Measurements from ENCODE around the gene CHID1.

The CHID1 gene

GRCh38 chr11:932435-932834 lies 21.8 kb upstream of the CHID1 start:
- DNase-seq = no peak

GRCh38 chr11:931385-931784 lies 20.8 kb upstream of the CHID1 start:
- DNase-seq = no peak

GRCh38 chr11:929405-929804 lies 18.8 kb upstream of the CHID1 start:
- no peak for DNase-seq

- no peak for DNase-seq
Measured at GRCh38 chr11:928786-929185, 18.2 kb upstream of the CHID1 start.

DNA sequence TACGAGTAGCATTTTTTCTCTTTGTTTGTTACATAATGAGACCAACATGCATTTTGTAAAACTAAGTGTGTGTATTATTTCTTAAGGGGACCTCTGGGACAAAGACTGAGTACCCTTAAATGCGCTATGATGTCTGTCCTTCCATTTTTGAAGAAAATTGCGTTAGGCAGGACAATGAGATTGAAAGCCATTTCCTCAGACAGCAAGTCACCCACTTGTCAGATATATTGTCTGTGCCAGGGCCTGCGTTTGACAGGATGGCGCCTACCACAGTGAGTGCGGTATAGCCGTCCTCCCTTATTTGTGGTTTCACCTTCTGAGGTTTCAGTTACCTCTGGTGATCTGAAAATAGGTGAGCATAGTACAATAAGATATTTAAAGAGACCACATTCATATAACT lies 17.3 kb upstream of the CHID1 start:
- peak; percentile 66 for DNase-seq

DNA sequence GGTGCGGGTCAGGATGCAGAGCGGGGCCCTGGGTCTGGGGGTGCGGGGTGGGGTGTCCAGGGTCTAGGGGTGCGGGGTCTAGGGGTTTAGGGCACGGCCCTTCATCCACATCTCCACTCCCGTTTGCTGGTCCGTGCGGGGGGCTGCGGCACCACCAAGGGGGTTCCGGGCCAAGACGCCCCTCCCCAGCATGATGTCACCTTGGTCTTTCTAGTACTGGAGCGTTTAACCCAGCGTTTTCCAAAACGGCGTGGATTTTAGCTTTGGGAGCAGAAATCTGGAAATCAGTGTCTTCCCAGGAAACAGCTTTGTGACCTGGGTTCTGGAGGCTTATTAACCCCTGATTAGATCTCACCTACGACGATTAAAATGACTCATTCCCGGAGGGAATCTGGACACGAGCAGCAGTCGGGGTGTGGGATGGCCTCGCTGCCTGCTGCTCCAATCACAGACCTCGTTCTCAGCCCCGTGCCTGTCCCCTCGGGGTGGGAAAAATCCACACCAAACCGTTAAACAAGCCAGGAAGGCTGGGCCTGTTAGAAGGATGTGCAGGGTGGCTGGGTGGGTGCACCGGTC lies 15.8 kb upstream of the CHID1 start:
- peak; percentile 22 for DNase-seq

- peak; percentile 96 for DNase-seq
Measured at GRCh38 chr11:925496-926301, 15.1 kb upstream of the CHID1 start, which contains the start of gene AP2A2. AP2A2 (plus strand) TSS chr11:925870; CDS start chr11:926022, 152 bp downstream.

- no peak for DNase-seq
Measured at GRCh38 chr11:925158-925495, 14.5 kb upstream of the CHID1 start.

DNA sequence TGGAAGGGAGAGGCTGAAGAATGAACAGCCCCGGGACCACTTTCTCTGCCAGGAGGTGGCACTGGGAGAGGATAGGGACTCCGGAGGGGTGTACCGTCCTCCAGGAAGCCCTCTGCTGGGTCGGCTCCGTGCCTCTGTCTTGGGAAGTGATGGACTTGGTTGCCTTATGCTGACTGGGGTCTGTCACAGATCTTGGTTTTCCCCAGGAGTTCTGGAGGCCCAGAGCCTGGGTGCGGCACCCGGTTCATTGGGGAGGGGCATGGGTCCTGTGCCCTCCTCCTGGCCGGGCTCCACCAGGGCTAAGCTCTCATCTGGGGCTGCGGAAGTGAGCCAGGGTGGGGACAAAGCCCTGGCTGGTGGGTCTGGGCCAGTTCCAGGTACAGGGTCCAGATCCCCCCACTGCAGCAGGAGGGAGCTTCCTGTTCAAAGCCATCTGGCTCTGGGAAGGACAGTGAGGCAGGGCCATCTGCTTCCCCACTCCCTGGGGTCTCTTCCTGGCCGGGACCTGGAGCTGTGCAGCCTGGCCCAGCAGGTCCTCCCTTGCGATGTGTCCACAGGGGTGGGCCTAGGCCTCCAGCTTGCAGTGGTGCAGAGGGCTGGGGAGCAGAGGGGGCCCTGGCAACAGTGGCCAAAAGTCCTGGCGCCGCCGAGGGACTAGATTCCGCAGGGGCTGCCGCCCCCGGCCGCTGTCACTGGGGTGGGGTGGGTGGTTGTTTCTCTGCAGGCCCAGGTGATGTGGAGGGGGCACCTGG lies 14.0 kb upstream of the CHID1 start:
- no peak for DNase-seq

- no peak for DNase-seq
Measured at GRCh38 chr11:923691-924405, 13.2 kb upstream of the CHID1 start.

GRCh38 chr11:921921-922678 lies 11.5 kb upstream of the CHID1 start:
- no peak for DNase-seq

GRCh38 chr11:917426-917825 lies 6.8 kb upstream of the CHID1 start:
- DNase-seq = no peak

DNA sequence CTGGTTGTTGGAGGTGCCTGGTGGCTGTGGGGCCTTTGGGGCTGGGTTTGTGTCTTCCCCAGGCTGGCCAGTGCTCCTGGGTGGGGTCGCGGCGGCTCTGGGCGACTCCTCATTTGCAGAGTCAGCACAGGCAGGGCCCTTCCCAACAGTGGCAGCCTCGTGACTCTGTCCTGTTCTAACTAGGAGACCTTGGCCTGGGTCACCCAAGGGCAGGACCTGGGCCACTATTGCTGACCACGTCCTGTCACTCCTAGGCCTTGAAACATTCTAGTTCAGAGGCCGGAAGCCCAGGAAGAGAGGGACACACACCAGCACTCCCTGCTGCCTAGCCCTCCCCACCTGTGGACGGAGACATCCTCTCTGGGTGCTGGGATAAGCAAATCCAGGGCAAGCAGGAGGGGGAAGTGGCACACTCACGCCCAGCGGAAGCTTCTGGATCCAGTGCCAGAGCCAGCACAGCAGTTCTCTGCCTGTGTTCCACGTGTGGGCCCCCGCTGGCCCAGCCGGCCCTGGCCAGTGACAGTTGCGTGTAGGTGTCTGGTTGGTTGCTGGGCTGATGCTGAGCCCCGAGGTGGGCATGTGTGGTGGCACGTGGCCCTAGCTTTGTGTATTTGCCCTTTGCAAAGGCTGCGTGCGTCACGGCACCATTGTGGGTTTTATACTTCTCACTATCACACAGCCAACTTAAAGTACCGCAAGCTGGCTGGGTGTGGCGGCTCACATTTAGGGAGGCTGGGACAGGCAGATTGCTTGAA lies 4.3 kb upstream of the CHID1 start:
- DNase-seq = no peak

DNA sequence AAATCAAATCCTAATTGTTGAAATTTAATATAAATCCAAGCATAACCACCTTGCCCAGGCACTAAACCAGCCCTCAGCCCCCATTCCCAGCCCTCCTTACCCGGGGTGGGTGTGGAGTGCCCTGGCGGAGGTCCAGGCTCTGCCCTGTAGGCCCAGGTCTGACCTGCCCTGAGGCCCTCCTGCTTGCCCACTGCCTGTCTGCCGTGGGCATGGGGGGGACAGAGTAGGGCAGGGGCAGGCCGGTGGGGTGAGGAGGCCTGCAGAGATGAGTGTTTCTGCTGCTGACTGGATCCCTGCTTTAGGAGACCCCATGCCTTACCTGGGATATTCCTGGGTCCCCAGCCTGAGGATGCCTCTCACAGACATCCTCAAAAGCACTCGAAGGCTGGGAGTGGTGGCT lies 3.6 kb upstream of the CHID1 start:
- no peak for DNase-seq

DNA sequence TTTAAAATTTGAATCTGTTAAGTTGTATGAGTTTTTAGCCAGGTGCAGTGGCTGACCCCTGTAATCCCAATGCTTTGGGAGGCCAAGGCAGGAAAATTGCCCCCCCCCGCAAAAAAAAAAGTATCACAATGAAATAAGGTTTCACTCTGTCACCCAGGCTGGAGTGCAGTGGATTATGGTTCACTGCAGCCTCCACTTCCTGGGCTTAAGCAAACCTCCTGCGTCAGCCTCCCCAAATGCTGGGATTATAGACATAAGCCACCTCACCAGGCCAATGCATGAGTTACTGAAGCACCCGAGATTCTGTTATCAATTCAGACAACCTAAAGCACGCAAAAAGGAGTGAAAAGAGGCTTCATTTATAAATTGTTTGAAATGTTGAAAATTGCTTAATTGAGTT lies 2.4 kb upstream of the CHID1 start:
- no peak for DNase-seq

GRCh38 chr11:912266-912665 lies 1.7 kb upstream of the CHID1 start:
- DNase-seq = no peak

DNA sequence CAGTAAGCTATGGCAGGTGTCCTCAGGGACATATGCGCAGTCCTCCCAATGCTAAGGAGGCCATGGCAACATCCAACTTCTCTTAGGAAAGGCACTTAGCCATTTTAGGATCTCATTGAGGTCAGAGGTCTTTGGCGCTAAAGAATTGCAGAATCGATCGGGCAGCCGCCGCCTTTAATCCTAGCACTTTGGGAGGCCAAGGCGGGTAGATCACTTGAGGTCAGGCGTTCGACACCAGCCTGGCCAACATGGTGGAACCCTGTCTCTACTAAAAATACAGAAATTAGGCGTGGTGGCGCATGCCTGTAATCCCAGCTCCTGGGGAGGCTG lies 1.2 kb upstream of the CHID1 start:
- no peak for DNase-seq

DNA sequence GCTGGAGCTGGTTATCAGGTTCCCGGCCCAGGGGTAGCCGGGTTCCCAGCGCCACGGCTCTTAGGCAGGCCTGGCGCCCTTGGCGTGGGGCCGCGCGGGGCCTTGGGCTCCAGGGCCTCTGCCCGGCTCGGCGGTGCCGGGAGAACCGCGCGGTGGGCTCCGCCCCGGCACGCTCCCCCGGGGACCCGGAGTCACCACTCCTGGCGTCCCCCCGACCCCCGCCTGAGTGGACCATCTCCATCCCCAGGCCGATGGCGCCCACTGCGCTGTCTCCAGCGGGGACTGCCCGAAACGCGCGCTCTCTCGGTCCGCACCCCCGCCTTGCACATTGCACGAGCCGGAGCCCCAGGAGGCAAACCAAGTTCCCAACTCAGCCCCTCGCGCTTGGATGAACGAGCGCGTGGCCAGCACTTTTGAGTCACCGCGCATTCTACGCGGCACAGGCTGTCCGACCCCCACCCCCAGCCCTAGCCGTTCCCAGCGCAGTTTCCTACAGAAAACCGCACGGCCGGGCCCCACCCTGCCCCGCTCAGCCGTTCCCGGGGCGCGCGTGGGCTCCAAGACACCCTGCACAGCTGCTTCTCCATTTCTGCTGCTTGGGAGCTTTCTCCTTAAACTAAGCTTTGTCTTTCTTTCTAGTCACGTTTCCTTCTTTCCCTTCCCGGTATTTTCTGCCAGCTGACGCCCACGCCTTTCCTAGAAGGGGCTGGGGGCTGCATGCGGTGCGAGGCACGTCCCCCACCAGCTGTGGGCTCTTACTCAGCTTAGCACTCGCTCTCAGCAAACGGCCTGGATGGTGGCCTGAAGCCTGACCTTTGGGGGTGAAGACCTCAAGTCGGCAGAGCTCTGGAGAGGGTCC lies 650 bp upstream of the CHID1 start:
- DNase-seq = peak; percentile 45

DNA sequence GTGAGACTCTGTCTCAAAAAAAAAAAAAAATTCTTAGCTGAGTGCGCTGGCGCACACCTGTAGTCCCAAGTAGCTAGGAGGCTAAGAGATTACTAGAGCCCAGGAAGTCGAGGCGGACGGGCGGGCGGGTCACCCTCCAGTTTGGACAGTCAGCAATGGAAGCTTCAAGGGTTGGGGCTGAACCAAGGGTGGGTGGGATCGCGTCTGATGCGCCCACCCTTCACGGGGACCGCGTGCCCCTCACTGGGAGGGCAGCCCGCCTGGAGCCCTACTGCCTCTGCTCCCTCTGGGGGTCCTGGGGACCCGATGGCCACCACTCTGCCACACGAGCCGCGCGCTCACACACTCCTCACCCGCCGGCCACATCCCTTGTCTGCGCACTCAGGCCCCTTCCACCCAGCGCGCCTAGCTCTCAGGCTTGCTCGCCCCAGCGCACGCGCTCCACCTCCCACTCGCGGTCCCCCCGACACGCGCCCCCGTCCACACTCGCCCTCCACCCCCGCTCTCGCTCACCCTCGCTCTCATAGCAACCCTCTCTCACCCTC lies 494 bp downstream of the CHID1 start:
- DNase-seq = no peak

- DNase-seq = no peak
Measured at GRCh38 chr11:909406-909805, 1.2 kb downstream of the CHID1 start.

DNA sequence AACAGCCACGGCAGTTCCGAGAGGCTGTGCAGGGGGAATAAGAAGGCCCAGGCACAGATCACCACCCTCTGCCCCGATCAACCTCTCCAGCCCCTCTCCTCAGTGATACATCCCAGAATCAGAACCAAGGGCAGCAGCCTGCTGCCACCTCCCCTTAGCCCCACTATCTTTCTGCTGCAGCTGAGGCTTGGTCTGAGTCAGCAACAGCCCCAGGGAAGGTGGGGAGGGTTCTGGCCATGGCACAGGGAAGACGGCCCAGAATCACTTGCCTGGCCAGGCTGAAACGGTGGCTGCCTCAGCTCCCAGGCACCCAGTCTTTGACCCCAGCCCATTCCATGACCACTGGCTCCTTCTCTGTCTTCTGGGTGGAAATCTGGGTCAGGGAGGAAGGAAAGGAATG lies 2.3 kb downstream of the CHID1 start:
- no peak for DNase-seq
